Muscle layer of duodenum (tissue), 2 donors: ENCODE results near the gene CHTOP.
"Not testable (repeated sequence)": the region's sequence is repeated elsewhere in the genome, so short reads cannot be mapped to it uniquely, and the experiment has no call there.

Source experiments
- H3K27ac ChIP-seq: one replicate; pipeline ENCODE4 v1.7.0; 2013; ENCODE audit warnings: mild to moderate bottlenecking, low read length
- H3K27me3 ChIP-seq: one replicate; pipeline ENCODE4 v1.7.0; 2013; ENCODE audit warnings: low read depth, mild to moderate bottlenecking, control low read depth, low read length
- H3K36me3 ChIP-seq, 2 donors: one replicate each; pipeline ENCODE4 v1.7.0; 2013; ENCODE audit warnings: low read length in 2 of 2, control low read depth in 1 of 2, mild to moderate bottlenecking in 1 of 2; ENCODE audit not compliant: insufficient read depth in 2 of 2, control insufficient read depth in 1 of 2
- H3K4me1 ChIP-seq, 2 donors: one replicate each; pipeline ENCODE4 v1.7.0; 2013; ENCODE audit warnings: low read length in 2 of 2, mild to moderate bottlenecking in 2 of 2, control low read depth in 1 of 2, moderate library complexity in 1 of 2; ENCODE audit not compliant: insufficient read depth in 2 of 2, control insufficient read depth in 1 of 2
- H3K4me3 ChIP-seq, 2 donors: one replicate each; pipeline ENCODE4 v1.7.0; 2013; ENCODE audit warnings: low read length in 2 of 2, low read depth in 1 of 2, mild to moderate bottlenecking in 1 of 2
- H3K9me3 ChIP-seq, 2 donors: one replicate each; pipeline ENCODE4 v1.7.0; 2013; ENCODE audit warnings: low read length in 2 of 2, control low read depth in 1 of 2, mild to moderate bottlenecking in 1 of 2; ENCODE audit not compliant: control insufficient read depth in 1 of 2
- donor health status: healthy.

The CHTOP gene

GRCh38 chr1:153633754-153634665 lies at the start of gene CHTOP:
Gene CHTOP (plus strand): TSS chr1:153634066. CDS start chr1:153636589, 2,523 bp downstream.
- peak within 1 kb of the TSS; percentile 82 to 89 for H3K4me3 ChIP-seq
- peaks cover 24 to 30% of the 10 kb centered on the region in 2 donors for H3K36me3 ChIP-seq
- no peaks in the 10 kb centered on the region for H3K27me3 ChIP-seq
- H3K27ac ChIP-seq: peak within 1 kb of the TSS; percentile 98
- H3K4me1 ChIP-seq: peaks cover 10 to 33% of the 10 kb centered on the region in 2 donors
- no peaks in the 10 kb centered on the region for H3K9me3 ChIP-seq

- Histone ChIP-seq H3K9me3 (no peaks in the 10 kb centered on the region), H3K4me1 (no peaks in the 10 kb centered on the region), H3K36me3 (no peaks in the 10 kb centered on the region), H3K27ac (no peak overlapping the region), H3K27me3 (no peaks in the 10 kb centered on the region), H3K4me3 (no peak overlapping the region)
Measured at GRCh38 chr1:153585006-153585405, 48.9 kb upstream of the CHTOP start.

- Histone ChIP-seq H3K4me3 (no peak overlapping the region), H3K9me3 (no peaks in the 10 kb centered on the region), H3K4me1 (no peaks in the 10 kb centered on the region), H3K36me3 (no peaks in the 10 kb centered on the region), H3K27ac (no peak overlapping the region), H3K27me3 (no peaks in the 10 kb centered on the region)
Measured at GRCh38 chr1:153586347-153586746, 47.5 kb upstream of the CHTOP start.

GRCh38 chr1:153587314-153587713 lies 46.6 kb upstream of the CHTOP start:
- Histone ChIP-seq H3K36me3 (no peaks in the 10 kb centered on the region), H3K4me3 (no peak overlapping the region), H3K4me1 (no peaks in the 10 kb centered on the region), H3K27me3 (no peaks in the 10 kb centered on the region), H3K9me3 (no peaks in the 10 kb centered on the region), H3K27ac (no peak overlapping the region)

- H3K4me1 ChIP-seq, H3K27me3 ChIP-seq, H3K9me3 ChIP-seq, H3K27ac ChIP-seq, H3K36me3 ChIP-seq, H3K4me3 ChIP-seq: not testable (repeated sequence)
Measured at GRCh38 chr1:153588033-153588432, 45.8 kb upstream of the CHTOP start.

- H3K4me1 ChIP-seq: no peaks in the 10 kb centered on the region
- H3K27ac ChIP-seq: no peak overlapping the region
- H3K27me3 ChIP-seq: no peaks in the 10 kb centered on the region
- no peak overlapping the region for H3K4me3 ChIP-seq
- no peaks in the 10 kb centered on the region for H3K9me3 ChIP-seq
- no peaks in the 10 kb centered on the region for H3K36me3 ChIP-seq
Measured at GRCh38 chr1:153588482-153588881, 45.4 kb upstream of the CHTOP start.

GRCh38 chr1:153592748-153593147 lies 41.1 kb upstream of the CHTOP start:
- H3K4me1 ChIP-seq: no peaks in the 10 kb centered on the region
- H3K27me3 ChIP-seq: no peaks in the 10 kb centered on the region
- no peaks in the 10 kb centered on the region for H3K36me3 ChIP-seq
- no peaks in the 10 kb centered on the region for H3K9me3 ChIP-seq
- no peak overlapping the region for H3K27ac ChIP-seq
- H3K4me3 ChIP-seq: no peak overlapping the region

GRCh38 chr1:153597206-153597605 lies 36.7 kb upstream of the CHTOP start:
- Histone ChIP-seq H3K27me3 (no peaks in the 10 kb centered on the region), H3K4me1 (peaks cover 4 to 5% of the 10 kb centered on the region in 2 donors), H3K4me3 (no peak overlapping the region), H3K9me3 (no peaks in the 10 kb centered on the region), H3K27ac (no peak overlapping the region), H3K36me3 (no peaks in the 10 kb centered on the region)

- Histone ChIP-seq H3K4me1 (peaks cover 4 to 5% of the 10 kb centered on the region in 2 donors), H3K4me3 (no peak overlapping the region), H3K36me3 (no peaks in the 10 kb centered on the region), H3K9me3 (no peaks in the 10 kb centered on the region), H3K27ac (no peak overlapping the region), H3K27me3 (no peaks in the 10 kb centered on the region)
Measured at GRCh38 chr1:153598309-153599172, 35.3 kb upstream of the CHTOP start.

- H3K4me1 ChIP-seq: peaks cover 4 to 5% of the 10 kb centered on the region in 2 donors
- no peak overlapping the region for H3K27ac ChIP-seq
- H3K4me3 ChIP-seq: no peak overlapping the region
- no peaks in the 10 kb centered on the region for H3K36me3 ChIP-seq
- no peaks in the 10 kb centered on the region for H3K9me3 ChIP-seq
- no peaks in the 10 kb centered on the region for H3K27me3 ChIP-seq
Measured at GRCh38 chr1:153599847-153600246, 34.0 kb upstream of the CHTOP start.

- H3K27me3 ChIP-seq: no peaks in the 10 kb centered on the region
- H3K4me3 ChIP-seq: no peak overlapping the region
- H3K9me3 ChIP-seq: no peaks in the 10 kb centered on the region
- H3K4me1 ChIP-seq: peaks cover 4 to 5% of the 10 kb centered on the region in 2 donors
- H3K36me3 ChIP-seq: peaks cover 14 to 22% of the 10 kb centered on the region in 2 donors
- no peak overlapping the region for H3K27ac ChIP-seq
Measured at GRCh38 chr1:153602749-153603148, 31.1 kb upstream of the CHTOP start.
